Epithelial cell of proximal tubule (primary cell): ENCODE measurements around the gene ZBED5. TPM values are rescaled to one million over a fixed set of nuclear protein-coding genes. Genes with fewer than 3 reads are reported as not detected.

Source experiments
- DNase-seq: peaks from one replicate; pipeline ENCODE4 v3.0.0-alpha.2; 2011; ENCODE audit warnings: low read depth
- H3K4me3 ChIP-seq: 2 replicates; pipeline ENCODE4 v1.5.1; 2011; ENCODE audit warnings: low read depth, mild to moderate bottlenecking, low read length
- CTCF ChIP-seq: conservative IDR thresholded peaks from 2 replicates; pipeline ENCODE4 v1.5.1; 2012; ENCODE audit warnings: low read depth, mild to moderate bottlenecking, low read length
- total RNA-seq: library from RNA; depleted of rRNA; stranded (reverse); fragments of >200 nt; gene quantifications from 2 replicates; pipeline ENCODE4 v1.2.3, GENCODE V29; 2015

The ZBED5 gene
- total RNA-seq, 1 donor from 2014 or later = 19.8 TPM

GRCh38 chr11:10856689-10857458 lies 979 bp downstream of the ZBED5 start:
- no peak for TF ChIP-seq CTCF
- DNase-seq = no peak
- H3K4me3 ChIP-seq = peak overlapping the region; percentile 79

GRCh38 chr11:10855295-10855694 lies 2.6 kb downstream of the ZBED5 start:
- DNase-seq = no peak
- TF ChIP-seq CTCF = no peak
- no peak overlapping the region for H3K4me3 ChIP-seq

- no peak for TF ChIP-seq CTCF
- no peak for DNase-seq
- no peak overlapping the region for H3K4me3 ChIP-seq
Observed at GRCh38 chr11:10847960-10848860, 9.6 kb downstream of the ZBED5 start.

- DNase-seq = no peak
- no peak overlapping the region for H3K4me3 ChIP-seq
- no peak for TF ChIP-seq CTCF
Observed at GRCh38 chr11:10846660-10847059, 11.2 kb downstream of the ZBED5 start.

GRCh38 chr11:10845589-10845988 lies 12.3 kb downstream of the ZBED5 start:
- DNase-seq = no peak

GRCh38 chr11:10844796-10845195 lies 13.1 kb downstream of the ZBED5 start:
- DNase-seq = no peak
- H3K4me3 ChIP-seq = no peak overlapping the region
- TF ChIP-seq CTCF = no peak

More at GRCh38 chr11:10845589-10845988, 12.3 kb downstream of the ZBED5 start:
- H3K4me3 ChIP-seq = no peak overlapping the region
- TF ChIP-seq CTCF = no peak
